Glomerular endothelial cell (primary cell): ENCODE results near the gene RNH1. TPM values are rescaled to one million over a fixed set of nuclear protein-coding genes. Genes with fewer than 3 reads are reported as not detected.

ENCODE experiments used
- DNase-seq: peaks from one replicate; pipeline ENCODE4 v3.0.0-alpha.2; 2011; ENCODE audit warnings: low read depth, low spot score; ENCODE audit errors: extremely low read depth
- total RNA-seq: library from RNA; depleted of rRNA; stranded (reverse); fragments of >200 nt; gene quantifications from 2 replicates; pipeline ENCODE4 v1.2.3, GENCODE V29; 2015

The RNH1 gene
- total RNA-seq, 1 donor from 2014 or later = 255 TPM

DNA sequence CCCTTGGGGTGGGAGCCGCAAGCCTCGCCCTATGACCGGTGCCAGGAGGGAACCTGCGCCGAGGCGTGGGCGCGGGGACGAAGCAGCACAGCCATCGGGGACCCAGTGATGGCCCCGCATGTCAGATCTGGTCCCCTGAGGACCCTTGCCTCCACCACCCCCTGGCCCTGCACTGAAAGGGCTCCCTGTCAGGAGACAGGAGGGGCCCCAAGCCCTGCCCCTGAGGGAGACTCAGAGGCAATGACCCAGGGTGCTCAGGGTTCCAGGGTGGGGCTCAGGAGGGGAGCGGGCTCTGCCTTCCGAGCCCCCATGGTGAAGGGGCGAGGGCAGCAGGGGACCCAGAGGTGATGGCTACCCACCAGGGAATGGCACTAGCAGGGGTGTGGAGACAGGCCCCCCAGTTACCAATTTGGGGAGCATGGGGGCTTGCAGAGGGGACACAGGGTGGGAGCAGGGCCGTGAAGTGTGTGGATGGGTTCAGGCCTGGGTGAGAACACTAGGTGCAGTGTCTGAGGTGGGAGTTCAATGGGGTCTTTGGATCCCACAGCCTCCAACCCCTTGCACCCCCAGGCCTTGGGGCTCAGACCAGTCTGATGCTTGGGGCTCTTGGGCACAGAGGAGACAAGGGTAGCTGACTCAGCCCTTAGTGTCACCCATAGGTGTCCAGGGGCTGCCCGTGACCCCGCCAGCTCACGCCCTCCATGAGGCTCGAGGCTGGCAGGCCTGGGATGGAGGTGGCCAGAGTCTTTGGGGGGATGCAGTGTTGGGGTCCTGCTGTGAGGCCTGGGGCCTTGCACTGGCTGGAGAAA is 30.8 kb upstream of the RNH1 start:
- DNase-seq = no peak

DNA sequence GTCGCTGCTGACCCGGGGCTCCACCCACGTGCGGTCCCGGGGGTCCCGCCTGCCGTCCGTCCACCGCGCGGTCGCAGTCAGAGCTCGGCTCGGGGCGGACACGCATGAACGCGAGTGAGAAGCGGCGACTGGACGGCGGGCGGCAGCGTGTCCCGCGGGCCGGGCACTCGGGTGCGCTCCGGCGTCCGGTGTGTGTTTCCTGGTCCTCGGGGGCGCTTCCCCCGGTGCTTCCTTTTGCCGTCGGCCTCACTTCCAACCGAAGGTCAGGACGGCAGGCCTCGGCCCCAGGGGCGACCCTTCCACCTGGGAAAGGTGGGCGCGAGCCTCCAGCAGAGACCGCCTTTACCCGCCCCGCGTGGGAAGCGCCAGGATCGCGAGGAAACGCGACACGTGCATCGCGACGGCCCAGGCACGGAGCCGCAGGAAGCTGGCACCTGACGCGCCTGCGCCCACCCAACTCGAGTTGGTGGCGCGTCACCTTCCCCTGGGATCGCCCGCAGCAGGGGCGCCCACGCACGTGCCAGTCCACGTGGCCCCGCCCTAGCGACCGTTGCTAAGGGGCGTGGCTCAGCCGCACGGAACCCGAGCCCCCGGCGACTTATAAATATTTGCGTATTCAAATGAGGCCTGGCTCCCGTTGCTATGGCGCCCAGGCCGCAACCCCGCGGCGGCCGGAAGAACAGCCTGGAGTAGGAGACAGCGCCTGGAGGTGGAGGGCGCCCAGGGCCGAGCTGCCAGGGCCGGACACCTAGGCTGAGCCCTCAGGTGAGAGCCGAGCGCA is 30.0 kb upstream of the RNH1 start, which contains the start of gene LRRC56:
LRRC56 (plus strand) TSS at position 687 of the 781 bp plus-strand sequence. CDS start 3,158 bp downstream, outside the sequence.
- DNase-seq = no peak

DNA sequence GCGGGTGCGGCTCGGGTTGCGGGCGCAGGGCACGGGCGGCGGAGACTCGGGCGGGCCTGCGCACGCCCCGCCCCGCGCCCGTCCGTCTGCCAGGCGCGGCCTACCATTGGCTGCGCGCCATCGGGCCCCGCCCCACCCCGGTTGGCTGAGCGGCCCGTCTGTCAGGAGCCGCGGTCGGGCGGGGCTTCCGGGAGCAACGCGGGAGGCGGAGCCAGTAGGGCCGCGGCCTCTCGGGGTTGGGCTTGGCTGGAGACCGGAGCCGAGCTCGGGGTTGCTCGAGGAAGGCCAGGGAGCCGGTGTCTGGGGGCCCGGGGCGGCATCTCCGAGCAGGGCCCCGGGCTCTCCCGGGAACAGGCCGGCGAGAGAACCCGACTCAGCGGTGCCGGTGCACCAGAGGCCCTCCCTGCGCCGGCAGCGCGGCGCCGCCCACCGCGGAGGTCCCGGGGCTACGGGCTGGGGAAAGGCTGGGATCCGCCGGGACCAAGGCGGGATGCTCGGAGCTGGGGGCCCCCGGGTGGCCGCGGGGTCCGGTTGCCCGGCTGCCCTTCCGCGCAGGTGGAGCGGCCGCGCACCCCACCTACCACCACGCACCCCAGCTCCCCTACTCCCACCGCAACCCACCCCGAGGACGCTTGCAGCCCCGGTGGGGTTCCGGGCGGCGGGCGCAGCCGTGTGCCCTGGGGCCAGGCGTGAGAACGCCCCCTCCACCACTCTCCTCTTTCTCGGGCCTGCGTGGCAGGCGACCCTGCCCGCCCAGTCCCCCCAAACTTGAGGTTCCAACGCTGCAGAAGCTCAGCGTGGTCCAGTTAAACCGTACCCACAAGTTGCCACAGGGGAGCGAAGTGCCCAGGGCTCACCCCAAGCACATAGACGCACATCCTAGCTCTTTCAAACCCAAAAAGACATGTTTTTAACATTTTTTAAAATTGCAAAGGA is 28.7 kb upstream of the RNH1 start, which contains the start of gene HRAS:
HRAS (minus strand) TSS at position 58 of the 936 bp plus-strand sequence.
- DNase-seq = peak; percentile 14

DNA sequence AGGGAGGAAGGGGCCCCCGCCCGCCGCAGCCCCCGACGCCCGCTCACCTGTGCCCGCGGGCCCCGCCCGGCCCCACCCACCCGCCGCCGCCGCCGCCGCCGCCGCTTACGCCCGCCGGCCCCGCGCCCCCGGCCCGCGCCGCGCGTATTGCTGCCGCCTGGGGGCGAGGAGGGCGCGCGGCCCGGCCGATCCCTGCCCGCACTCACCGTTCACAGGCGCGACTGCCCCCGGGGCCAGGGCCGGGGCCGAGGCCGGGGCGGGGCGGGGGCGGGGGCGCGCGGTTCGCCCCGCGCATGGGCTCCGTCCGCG is 28.1 kb upstream of the RNH1 start:
- no peak for DNase-seq

DNA sequence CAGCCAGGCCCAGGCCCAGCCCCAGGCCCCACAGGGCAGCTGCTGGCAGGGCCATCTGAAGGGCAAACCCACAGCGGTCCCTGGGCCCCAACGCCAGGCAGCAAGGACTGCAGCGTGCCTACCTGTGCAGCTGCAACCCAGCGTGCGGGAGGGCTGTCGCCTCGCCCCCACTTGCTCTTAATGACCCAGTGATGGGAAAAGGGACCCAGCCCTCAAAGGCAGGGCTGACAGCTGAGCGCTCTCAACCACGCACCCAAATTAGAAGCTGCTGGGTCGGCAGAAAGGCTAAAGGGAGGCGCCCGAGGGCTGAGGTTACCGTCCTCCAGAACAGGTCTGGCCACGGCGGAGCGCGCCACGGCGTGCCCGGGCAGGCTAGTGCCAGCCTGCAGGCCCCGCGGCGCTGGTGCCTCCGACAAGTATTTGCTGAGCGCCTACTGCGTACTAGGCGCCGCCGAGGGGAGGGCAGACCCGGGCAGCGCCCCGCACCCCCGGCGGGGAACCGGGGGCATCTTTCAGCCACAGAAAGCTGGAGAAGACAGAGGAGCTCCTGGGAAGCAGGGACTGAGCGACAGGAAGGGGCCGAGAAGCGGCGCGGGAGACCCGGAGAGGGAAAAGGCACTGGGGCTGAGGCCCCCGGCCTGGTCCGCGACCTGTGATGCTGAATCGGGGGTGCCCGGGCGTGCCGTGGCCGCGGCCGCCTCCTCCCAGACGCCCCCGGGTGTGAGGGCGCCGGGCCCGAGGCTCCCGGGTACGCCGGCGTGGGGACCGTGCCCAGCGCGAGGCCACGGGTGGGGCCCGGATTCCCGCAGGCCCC is 27.6 kb upstream of the RNH1 start:
- DNase-seq = no peak

DNA sequence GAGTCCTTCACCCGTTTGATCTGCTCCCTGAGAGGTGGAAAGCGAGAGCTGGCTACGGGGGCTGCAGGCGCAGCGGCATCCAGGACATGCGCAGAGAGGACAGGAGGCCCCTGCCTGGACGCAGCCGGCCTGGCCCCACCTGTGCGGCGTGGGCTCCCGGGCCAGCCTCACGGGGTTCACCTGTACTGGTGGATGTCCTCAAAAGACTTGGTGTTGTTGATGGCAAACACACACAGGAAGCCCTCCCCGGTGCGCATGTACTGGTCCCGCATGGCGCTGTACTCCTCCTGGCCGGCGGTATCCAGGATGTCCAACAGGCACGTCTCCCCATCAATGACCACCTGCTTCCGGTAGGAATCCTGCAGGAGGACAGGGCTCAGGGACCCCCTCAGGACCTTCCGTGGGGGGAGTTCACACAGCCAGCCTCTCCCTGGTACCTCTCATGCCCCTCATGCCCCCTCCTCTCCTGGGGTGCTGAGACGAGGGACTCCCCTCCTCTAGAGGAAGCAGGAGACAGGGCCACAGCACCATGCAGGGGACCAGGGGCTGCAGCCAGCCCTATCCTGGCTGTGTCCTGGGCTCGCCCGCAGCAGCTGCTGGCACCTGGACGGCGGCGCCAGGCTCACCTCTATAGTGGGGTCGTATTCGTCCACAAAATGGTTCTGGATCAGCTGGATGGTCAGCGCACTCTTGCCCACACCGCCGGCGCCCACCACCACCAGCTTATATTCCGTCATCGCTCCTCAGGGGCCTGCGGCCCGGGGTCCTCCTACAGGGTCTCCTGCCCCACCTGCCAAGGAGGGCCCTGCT is 26.7 kb upstream of the RNH1 start:
- no peak for DNase-seq

DNA sequence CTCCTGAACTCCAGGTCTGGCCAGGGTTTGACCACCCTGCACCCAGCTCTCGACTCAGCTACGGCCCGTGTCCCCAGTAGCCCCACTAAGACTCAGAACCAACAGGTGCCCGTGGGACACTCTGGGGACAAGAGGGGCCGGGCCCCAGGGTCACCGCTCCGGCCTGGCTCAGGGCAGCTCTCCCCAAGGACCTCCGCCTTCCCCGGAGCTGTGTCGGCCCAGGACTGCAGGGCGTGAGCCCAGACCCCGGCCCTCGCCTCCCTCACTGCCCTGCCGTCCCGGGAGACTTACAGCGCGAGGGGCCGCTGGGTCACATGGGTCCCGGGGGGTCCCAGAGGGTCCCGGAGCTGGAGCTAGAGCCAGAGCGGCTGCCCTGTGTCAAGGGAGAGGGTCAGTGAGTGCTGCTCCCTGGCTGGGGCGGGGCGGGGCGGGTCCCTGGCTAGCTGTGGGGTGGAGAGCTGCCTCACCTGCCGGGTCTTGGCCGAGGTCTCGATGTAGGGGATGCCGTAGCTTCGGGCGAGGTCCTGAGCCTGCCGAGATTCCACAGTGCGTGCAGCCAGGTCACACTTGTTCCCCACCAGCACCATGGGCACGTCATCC is 26.0 kb upstream of the RNH1 start:
- no peak for DNase-seq

DNA sequence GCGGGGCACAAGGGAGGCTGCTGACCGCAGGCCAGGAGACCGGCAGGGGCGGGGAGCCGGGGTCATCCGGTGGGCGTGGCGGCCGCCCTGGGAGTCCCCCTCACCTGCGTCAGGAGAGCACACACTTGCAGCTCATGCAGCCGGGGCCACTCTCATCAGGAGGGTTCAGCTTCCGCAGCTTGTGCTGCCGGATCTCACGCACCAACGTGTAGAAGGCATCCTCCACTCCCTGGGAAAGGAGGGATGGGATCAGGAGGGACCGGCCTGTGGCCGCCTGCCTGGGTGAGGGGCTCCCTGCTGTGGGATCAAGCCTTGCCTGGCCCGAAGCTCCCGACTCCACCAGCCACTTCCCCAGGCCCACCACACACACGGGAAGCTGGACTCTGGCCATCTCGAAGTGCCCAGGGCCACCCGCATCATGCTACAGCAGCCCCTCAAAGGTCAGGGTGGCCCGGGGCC is 25.5 kb upstream of the RNH1 start:
- DNase-seq = no peak

DNA sequence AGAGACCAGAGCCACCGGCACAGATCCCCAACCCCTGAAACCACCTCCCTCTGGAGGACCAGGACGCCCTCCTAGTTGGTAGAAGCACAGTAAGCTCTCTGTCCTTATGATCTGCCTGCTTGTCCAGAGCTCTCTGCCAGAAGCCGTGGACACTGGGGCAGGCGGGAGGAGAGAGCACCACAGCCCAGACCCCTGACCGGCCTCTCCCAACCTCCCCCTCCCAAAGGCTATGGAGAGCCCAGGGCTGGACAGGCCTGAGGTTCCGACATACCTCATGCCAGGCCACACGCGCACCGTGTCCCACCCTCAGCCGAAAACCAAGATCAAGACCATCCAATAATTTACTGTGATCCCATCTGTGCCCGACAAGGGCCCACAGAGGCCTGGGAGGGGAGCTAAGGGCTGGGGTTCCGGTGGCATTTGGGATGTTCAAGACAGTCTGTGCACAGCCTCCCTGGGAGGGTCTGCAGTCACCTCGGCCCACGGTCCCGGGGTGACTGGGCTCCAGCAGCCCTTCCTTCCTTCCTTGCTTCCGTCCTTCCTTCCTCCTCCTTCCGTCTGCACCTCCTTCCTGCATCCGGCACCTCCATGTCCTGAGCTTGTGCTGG is 25.0 kb upstream of the RNH1 start:
- no peak for DNase-seq

DNA sequence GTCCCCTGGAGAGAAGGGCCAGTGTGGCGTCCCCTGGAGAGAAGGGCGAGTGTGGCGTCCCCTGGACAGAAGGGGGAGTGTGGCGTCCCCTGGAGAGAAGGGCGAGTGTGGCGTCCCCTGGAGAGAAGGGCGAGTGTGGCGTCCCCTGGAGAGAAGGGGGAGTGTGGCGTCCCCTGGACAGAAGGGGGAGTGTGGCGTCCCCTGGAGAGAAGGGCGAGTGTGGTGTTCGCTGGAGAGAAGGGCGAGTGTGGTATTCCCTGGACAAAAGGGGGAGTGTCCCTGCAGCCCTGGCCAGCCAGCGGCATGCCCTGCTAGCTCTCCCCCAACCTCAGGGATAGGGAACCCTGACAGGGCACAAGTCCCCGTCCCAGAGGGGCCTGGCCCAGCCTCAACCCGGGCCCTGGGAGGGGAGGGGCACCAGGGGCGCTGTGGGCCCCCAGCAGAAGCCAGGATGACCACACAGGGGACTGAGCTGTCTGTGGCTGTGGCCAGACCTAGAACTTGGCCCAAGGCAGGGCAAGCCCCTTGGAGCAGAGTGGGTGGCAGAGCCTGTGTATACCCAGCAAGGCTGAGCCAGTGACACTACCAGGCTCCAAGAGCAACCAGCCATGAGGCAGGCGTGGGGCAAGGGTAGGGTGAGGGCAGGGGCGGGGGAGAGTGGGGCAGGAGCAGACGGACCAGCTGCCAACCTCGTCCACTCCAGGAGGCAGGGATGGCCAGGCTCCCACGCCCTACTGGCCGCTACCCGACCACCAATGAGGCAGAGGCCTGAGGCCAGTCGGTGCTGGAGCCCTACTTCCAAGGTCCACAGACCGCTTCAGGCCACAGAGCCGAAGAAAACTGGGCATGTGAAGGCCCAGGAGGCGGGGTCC is 24.2 kb upstream of the RNH1 start:
- DNase-seq = no peak

DNA sequence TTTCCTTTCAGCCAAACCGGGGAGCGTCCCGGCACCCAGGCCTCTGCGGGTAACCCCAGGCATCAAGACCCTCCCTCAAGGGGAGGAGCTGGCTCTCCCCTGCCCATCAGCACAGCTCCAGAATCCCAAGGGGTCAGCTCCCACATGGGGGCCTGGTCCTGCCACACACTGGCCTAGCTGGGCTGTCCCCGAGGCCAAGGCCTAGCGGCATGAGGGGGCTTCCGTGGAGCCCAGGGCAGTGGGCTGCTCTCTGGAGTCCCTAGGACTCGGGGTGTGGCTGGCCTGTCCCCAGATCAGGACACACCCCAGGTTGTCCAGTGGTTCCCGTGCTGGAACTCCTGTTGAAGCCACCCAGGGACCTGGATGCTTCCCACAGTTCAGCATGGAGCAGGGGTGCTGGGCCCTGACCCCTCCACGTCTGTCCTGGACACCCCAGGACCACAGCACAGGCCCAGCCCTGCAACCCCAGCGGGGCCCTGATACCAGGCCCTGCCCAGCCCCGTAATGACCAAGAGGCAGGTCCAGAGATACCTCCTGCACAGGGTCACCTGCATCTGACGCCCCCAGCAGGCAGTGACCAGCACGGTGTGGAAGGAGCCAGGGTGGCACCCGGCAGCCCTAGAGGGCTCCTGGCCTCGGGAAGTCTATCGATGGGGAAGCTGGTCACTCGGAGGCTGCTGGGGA is 22.8 kb upstream of the RNH1 start:
- DNase-seq = no peak

DNA sequence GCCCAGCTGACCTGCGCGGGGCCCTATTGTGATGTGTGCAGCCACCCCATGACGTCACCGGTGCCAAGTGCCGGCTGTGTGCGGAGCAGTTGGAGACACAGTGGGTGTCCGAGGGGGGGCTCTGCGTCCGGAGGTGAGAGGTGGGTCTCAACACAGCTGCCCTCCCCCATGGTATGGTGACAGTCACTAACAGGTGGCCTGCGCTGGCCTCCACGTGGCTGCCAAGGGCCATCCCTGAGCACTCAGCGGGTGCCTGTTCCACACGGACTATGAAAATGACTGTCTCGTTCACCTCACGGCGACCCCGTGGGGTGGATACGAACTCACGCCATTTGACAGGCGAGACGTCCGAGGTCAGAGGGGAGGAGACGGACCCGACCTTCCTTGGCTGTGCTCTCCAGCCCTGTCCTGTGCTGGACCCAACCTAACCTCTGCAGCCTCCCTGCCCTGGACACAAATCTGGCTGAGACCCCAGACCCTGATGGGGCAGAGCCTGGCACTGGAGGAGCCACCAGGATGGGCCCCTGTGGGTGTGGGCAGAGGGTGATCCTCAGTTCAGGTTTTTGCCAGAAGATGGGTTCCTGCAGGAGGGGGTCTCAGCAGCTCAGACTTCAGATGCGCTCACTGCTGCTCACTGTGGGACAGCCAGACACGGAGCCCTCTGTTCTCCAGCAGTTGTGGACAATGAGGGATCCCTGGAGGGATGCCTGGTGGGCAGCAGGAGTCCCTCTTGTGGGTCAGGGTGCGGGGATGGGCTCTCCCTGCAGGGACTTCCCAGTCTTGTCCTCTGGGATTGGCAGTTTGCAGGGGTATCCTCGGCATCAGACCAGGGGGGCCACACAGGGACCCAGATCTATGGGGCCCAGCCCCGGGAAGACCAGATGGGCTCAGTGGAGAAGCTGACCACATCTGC is 22.0 kb upstream of the RNH1 start:
- DNase-seq = no peak

DNA sequence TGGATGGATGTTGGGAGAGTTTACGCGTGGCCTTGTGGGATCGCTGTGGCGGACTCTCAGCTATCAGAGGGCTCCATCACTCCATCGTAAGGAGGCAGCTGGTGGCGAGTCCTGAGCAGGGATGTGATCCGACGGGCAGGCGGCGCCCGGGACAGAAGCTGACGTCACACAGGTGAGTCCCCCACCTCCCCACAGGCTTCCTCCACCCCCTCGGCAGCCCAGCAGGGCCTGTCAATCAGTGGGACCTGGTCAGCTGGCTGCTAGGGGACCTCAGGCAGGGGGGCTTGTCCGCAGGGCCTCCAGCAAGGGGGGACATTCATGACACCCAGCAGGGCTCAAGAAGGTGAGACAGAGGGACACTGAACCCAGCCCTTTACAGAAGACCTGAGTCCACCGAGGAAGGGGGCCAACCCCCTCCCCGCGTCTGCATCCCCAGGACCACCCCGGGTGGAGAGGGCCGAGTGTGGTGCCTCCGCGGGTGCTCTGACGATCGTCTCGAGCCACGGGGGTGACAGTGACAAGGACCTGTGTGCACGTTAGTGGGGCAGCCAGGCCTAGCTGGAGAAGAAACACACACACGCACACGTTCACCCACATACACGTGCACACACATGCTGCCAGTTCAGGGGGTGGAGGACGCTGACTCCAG is 21.2 kb upstream of the RNH1 start:
- DNase-seq = no peak

DNA sequence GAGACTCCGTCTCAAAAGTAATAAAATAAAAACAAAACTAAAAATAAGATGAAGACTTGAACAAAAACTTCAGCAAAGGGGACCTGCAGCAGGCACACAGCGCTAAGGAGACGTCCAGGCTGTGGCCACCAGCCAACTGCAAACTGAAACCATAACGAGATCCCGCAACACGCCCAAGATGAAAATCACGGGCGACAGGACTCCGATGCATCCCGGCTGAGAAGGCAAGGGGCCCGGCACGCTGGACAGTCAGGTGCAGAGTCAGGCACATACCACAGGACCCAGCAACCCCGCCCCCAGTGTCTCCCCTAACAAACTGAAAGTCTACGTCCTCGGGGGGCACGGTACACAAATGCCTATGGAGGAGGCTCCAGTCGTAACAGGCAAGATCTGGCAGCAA is 19.1 kb upstream of the RNH1 start:
- DNase-seq = no peak

DNA sequence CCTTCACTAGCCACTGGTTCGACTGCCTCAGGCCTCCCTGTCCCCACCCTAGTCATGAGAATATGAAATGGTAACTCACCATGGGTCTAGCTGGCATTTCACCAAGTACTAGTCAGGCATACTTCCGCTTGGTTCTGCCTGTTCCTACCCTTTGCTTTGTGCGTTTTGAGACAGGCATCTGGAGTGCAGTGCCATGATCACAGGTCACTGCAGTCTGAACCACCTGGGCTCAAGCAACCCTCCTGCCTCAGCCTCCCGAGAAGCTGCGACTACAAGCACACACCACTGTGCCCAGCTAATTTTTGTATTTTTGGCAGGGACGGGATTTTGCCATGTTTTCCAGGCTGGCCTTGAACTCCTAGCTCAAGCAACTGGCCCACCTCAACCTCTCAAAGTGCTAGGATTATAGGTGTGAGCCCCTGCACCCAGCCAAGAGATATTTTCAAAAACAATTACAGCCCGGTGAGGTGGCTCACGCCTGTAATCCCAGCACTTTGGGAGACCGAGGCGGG is 14.2 kb upstream of the RNH1 start:
- DNase-seq = no peak
